Tibial nerve (tissue), 4 donors: Measurements from ENCODE around the gene FAM25A. TPM values are rescaled to one million over a fixed set of nuclear protein-coding genes. Genes with fewer than 3 reads are reported as not detected.

Source experiments
- DNase-seq, 2 donors: peaks; one replicate each; pipeline ENCODE4 v3.0.0-alpha.2; 2019; ENCODE audit warnings: low spot score in 2 of 2
- H3K27ac ChIP-seq, 4 donors: fragments of 200-600 bp; sonication (generic) in 3 of 4; one replicate each; pipeline ENCODE4 v1.5.1; 2017 to 2019; ENCODE audit warnings: mild to moderate bottlenecking in 1 of 4
- H3K27me3 ChIP-seq, 2 donors: fragments of 200-600 bp; sonication (generic) in 1 of 2; one replicate each; pipeline versions ENCODE4 v1.5.1 to v1.6.0; 2017 to 2019
- H3K36me3 ChIP-seq, 3 donors: fragments of 200-600 bp; sonication (generic); one replicate each; pipeline ENCODE4 v1.5.1; 2018 to 2019
- H3K4me1 ChIP-seq, 4 donors: fragments of 200-600 bp; sonication (generic) in 3 of 4; one replicate each; pipeline ENCODE4 v1.5.1; 2017 to 2019
- H3K4me3 ChIP-seq, 4 donors: fragments of 200-600 bp; sonication (generic) in 3 of 4; one replicate each; pipeline ENCODE4 v1.5.1; 2017 to 2019; ENCODE audit warnings: mild to moderate bottlenecking in 1 of 4, moderate library complexity in 1 of 4
- H3K9me3 ChIP-seq, 4 donors: fragments of 200-600 bp; sonication (generic) in 3 of 4; one replicate each; pipeline ENCODE4 v1.5.1; 2017 to 2019
- CTCF ChIP-seq, 5 experiments: fragments of 200-600 bp in 3 of 5; fragments of 450-650 bp in 2 of 5; sonication (generic) in 3 of 5; IDR thresholded peaks; one replicate each; pipeline ENCODE4 v1.5.1; 2016 to 2019; ENCODE audit warnings: antibody characterized with exemption in 5 of 5, mild to moderate bottlenecking in 3 of 5, moderate library complexity in 2 of 5
- EP300 ChIP-seq, 2 donors: sonication (generic); formaldehyde crosslinking; IDR thresholded peaks; one replicate each; pipeline ENCODE4 v1.6.1; 2017; ENCODE audit warnings: antibody characterized with exemption in 2 of 2, mild to moderate bottlenecking in 1 of 2
- POLR2A ChIP-seq, 2 donors: fragments of 450-650 bp; IDR thresholded peaks; one replicate each; pipeline ENCODE4 v1.6.1; 2017; ENCODE audit warnings: antibody characterized with exemption in 2 of 2, mild to moderate bottlenecking in 2 of 2, moderate library complexity in 2 of 2
- WGBS, 2 donors: methylation state at CpG; one replicate each; pipeline ENCODE4 v1.1.5; 2018; 5-methylcytosine and 5-hydroxymethylcytosine counted together
- total RNA-seq, 4 donors: library from RNA; depleted of rRNA; stranded (reverse); fragments of >200 nt; gene quantifications; one replicate each; pipeline ENCODE4 v1.1.0, GENCODE V29; 2016

The FAM25A gene
- total RNA-seq, 4 donors from 2014 or later, result not detected

- no peak for DNase-seq
- Histone ChIP-seq H3K36me3 (peaks cover 0 to 96% (median 38%) of the 10 kb centered on the region in 3 donors), H3K27me3 (no peaks in the 10 kb centered on the region), H3K9me3 (no peaks in the 10 kb centered on the region), H3K27ac (peak overlapping the region in 2 of 4 donors; percentile 21 to 41), H3K4me1 (peaks cover 0 to 22% (median 2%) of the 10 kb centered on the region in 4 donors), H3K4me3 (no peak overlapping the region)
- TF ChIP-seq CTCF (IDR thresholded peaks at IDR 0.05) (no peak), EP300 (IDR thresholded peaks at IDR 0.05) (no peak), POLR2A (IDR thresholded peaks at IDR 0.05) (no peak)
- WGBS, 2 donors, result 47 to 51% methylated on average over 1 of the region's 1 CpG
Measured at GRCh38 chr10:87058171-87058570, 38.1 kb downstream of the FAM25A start.

DNA sequence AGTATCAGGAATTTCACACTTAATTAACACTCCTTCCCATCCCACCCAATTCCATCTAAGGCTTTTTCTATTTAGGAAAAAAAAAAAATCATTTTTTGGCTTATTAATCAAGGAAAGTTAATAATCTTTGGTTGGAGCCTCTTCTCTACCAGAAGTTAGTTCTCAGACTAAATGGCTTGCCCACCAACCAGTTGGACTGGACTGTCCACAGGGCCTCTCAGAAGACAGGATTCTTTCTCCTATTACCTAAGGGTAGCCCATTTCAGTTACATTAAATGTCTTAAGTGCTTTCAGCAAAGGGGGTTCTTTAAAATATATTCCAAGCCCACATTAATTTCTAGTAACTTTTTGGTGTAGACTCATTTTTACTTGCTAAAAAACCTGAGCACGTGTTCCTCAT, 39.3 kb downstream of the FAM25A start:
- peaks cover 0 to 96% (median 38%) of the 10 kb centered on the region in 3 donors for H3K36me3 ChIP-seq
- H3K9me3 ChIP-seq, result no peaks in the 10 kb centered on the region
- H3K27me3 ChIP-seq, result no peaks in the 10 kb centered on the region
- H3K27ac ChIP-seq, result no peak overlapping the region
- DNase-seq, result no peak
- WGBS, 2 donors, result 90% methylated on average over 1 of the region's 1 CpG
- H3K4me1 ChIP-seq, result peaks cover 0 to 12% (median 1%) of the 10 kb centered on the region in 4 donors
- H3K4me3 ChIP-seq, result no peak overlapping the region
- no peak for TF ChIP-seq POLR2A (IDR thresholded peaks at IDR 0.05)
- no peak for TF ChIP-seq CTCF (IDR thresholded peaks at IDR 0.05)
- TF ChIP-seq EP300 (IDR thresholded peaks at IDR 0.05), result no peak

GRCh38 chr10:87060280-87060928, 40.3 kb downstream of the FAM25A start:
- WGBS, 2 donors, result 86 to 94% methylated on average over 6 of the region's 6 CpGs
- peaks cover 0 to 12% (median 0%) of the 10 kb centered on the region in 4 donors for H3K4me1 ChIP-seq
- no peaks in the 10 kb centered on the region for H3K27me3 ChIP-seq
- peaks cover 0 to 95% (median 38%) of the 10 kb centered on the region in 3 donors for H3K36me3 ChIP-seq
- H3K27ac ChIP-seq, result no peak overlapping the region
- H3K9me3 ChIP-seq, result no peaks in the 10 kb centered on the region
- H3K4me3 ChIP-seq, result no peak overlapping the region
- no peak for DNase-seq
- TF ChIP-seq EP300 (IDR thresholded peaks at IDR 0.05), result no peak
- TF ChIP-seq CTCF (IDR thresholded peaks at IDR 0.05), result no peak
- no peak for TF ChIP-seq POLR2A (IDR thresholded peaks at IDR 0.05)

DNA sequence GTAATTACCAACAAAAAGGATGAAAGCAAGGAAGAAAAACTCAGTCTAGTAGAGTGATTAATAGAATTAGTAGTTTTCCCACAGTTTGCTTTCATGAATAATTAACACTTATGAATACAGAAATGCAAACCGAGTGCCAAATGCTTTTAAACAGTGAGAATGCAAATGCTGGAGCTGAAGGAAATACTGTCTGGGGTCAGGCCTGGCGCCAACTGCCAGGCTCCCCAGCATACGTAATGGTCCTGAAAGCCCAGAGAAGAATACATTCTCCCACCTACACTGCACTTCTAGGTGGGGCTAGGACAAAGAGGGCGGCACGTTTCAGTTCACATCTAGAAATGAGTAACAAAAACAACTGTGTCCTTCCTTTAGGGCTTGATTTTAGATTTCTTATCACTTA, 44.6 kb downstream of the FAM25A start:
- DNase-seq, result no peak
- Histone ChIP-seq H3K27me3 (no peaks in the 10 kb centered on the region), H3K27ac (no peak overlapping the region), H3K4me1 (no peaks in the 10 kb centered on the region), H3K9me3 (no peaks in the 10 kb centered on the region), H3K36me3 (peaks cover 0 to 94% (median 32%) of the 10 kb centered on the region in 3 donors), H3K4me3 (no peak overlapping the region)
- TF ChIP-seq EP300 (IDR thresholded peaks at IDR 0.05) (no peak), POLR2A (IDR thresholded peaks at IDR 0.05) (no peak), CTCF (IDR thresholded peaks at IDR 0.05) (no peak)
- WGBS, 2 donors, result 59% methylated on average over 5 of the region's 5 CpGs

DNA sequence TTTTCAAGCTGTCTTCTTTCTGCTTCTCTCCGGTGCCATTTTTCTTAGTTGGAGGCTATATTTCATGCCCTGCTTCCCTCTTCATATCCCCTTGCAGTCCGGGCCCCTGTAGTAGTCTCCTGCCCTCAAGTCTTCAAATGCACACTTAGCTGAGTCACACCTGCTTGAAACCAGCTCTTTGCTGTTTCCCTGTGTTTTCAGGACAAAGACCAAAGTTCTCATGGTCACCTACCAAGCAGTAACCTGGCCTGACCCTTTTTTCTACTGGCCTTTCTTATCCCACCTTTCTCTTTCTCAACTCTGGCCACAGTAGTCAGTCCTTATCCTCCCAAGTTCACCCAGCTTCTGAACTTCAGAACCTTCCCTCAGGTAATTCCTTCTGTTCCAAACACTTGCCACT, 46.1 kb downstream of the FAM25A start:
- Histone ChIP-seq H3K9me3 (no peaks in the 10 kb centered on the region), H3K27ac (no peak overlapping the region), H3K36me3 (peaks cover 0 to 94% (median 28%) of the 10 kb centered on the region in 3 donors), H3K4me1 (no peaks in the 10 kb centered on the region), H3K4me3 (no peak overlapping the region), H3K27me3 (no peaks in the 10 kb centered on the region)
- 94 to 98% methylated on average over 2 of the region's 2 CpGs for WGBS, 2 donors
- DNase-seq, result no peak
- no peak for TF ChIP-seq CTCF (IDR thresholded peaks at IDR 0.05)
- no peak for TF ChIP-seq EP300 (IDR thresholded peaks at IDR 0.05)
- no peak for TF ChIP-seq POLR2A (IDR thresholded peaks at IDR 0.05)
